ENCODE results near the gene ANKS6.
"Not testable (repeated sequence)": the region's sequence is repeated elsewhere in the genome, so short reads cannot be mapped to it uniquely, and the experiment has no call there.

Gene ANKS6

GRCh38 chr9:98692392-98692791, 104.0 kb downstream of the ANKS6 start:
- no peak for DNase-seq

- DNase-seq = no peak
Observed at GRCh38 chr9:98691890-98692289, 104.5 kb downstream of the ANKS6 start.

GRCh38 chr9:98690686-98691085, 105.7 kb downstream of the ANKS6 start:
- DNase-seq = no peak

GRCh38 chr9:98688710-98689495, 107.5 kb downstream of the ANKS6 start:
- no peak for DNase-seq

GRCh38 chr9:98687911-98688310, 108.4 kb downstream of the ANKS6 start:
- no peak for DNase-seq

GRCh38 chr9:98686961-98687855, 109.1 kb downstream of the ANKS6 start:
- DNase-seq = no peak

GRCh38 chr9:98684816-98685215, 111.5 kb downstream of the ANKS6 start:
- DNase-seq = not testable (repeated sequence)
